ENCODE data around the gene ZMYND10.

ZMYND10 gene

GRCh38 chr3:50345586-50346234, at the start of gene ZMYND10:
Gene ZMYND10 (minus strand): TSS chr3:50345732. CDS start chr3:50345579, 153 bp downstream.
- no peak for DNase-seq (ENCODE audit: low spot score)

GRCh38 chr3:50393061-50393460, 47.5 kb upstream of the ZMYND10 start:
- no peak for DNase-seq (ENCODE audit: low spot score)

GRCh38 chr3:50392101-50392715, 46.7 kb upstream of the ZMYND10 start:
- DNase-seq (ENCODE audit: low spot score): no peak

- DNase-seq (ENCODE audit: low spot score): no peak
Observed at GRCh38 chr3:50390508-50391224, 45.1 kb upstream of the ZMYND10 start.

- no peak for DNase-seq (ENCODE audit: low spot score)
Observed at GRCh38 chr3:50389414-50389767, 43.9 kb upstream of the ZMYND10 start.

GRCh38 chr3:50388720-50389413, 43.3 kb upstream of the ZMYND10 start:
- DNase-seq (ENCODE audit: low spot score): no peak

GRCh38 chr3:50388016-50388719, 42.6 kb upstream of the ZMYND10 start:
- DNase-seq (ENCODE audit: low spot score): no peak

GRCh38 chr3:50385754-50386153, 40.2 kb upstream of the ZMYND10 start:
- DNase-seq (ENCODE audit: low spot score): no peak

- DNase-seq (ENCODE audit: low spot score): no peak
Observed at GRCh38 chr3:50383750-50384149, 38.2 kb upstream of the ZMYND10 start.

- no peak for DNase-seq (ENCODE audit: low spot score)
Observed at GRCh38 chr3:50382722-50383121, 37.2 kb upstream of the ZMYND10 start.

GRCh38 chr3:50381383-50381782, 35.9 kb upstream of the ZMYND10 start:
- no peak for DNase-seq (ENCODE audit: low spot score)

GRCh38 chr3:50380405-50381085, 35.0 kb upstream of the ZMYND10 start:
- no peak for DNase-seq (ENCODE audit: low spot score)

- DNase-seq (ENCODE audit: low spot score): no peak
Observed at GRCh38 chr3:50378757-50379156, 33.2 kb upstream of the ZMYND10 start.

GRCh38 chr3:50378024-50378423, 32.5 kb upstream of the ZMYND10 start:
- DNase-seq (ENCODE audit: low spot score): no peak

GRCh38 chr3:50375258-50375931, 29.9 kb upstream of the ZMYND10 start:
- no peak for DNase-seq (ENCODE audit: low spot score)

- DNase-seq (ENCODE audit: low spot score): no peak
Observed at GRCh38 chr3:50374363-50375257, 29.1 kb upstream of the ZMYND10 start.

- DNase-seq (ENCODE audit: low spot score): no peak
Observed at GRCh38 chr3:50373146-50374051, 27.9 kb upstream of the ZMYND10 start.

GRCh38 chr3:50372349-50372748, 26.8 kb upstream of the ZMYND10 start:
- no peak for DNase-seq (ENCODE audit: low spot score)

Measured in putamen (tissue), 1 donor.